Osteocyte (in vitro differentiated cells): Measurements from ENCODE around the gene HINFP. TPM values are rescaled to one million over a fixed set of nuclear protein-coding genes. Genes with fewer than 3 reads are reported as not detected.

Experiments
- DNase-seq: peaks from one replicate; pipeline ENCODE4 v3.0.0; 2021; ENCODE audit warnings: mixed read lengths; ENCODE audit not compliant: unreplicated experiment; ENCODE audit errors: extremely low spot score
- H3K27ac Mint-ChIP-seq: one replicate; pipeline ENCODE4 v1.8.0; 2021; ENCODE audit warnings: mild to moderate bottlenecking, mixed read lengths; ENCODE audit not compliant: unreplicated experiment
- H3K27me3 Mint-ChIP-seq: one replicate; pipeline ENCODE4 v1.8.0; 2021; ENCODE audit warnings: mixed read lengths; ENCODE audit not compliant: unreplicated experiment
- H3K36me3 Mint-ChIP-seq: one replicate; pipeline ENCODE4 v1.8.0; 2021; ENCODE audit warnings: mixed read lengths; ENCODE audit not compliant: unreplicated experiment
- H3K4me1 Mint-ChIP-seq: one replicate; pipeline ENCODE4 v1.8.0; 2021; ENCODE audit warnings: mixed read lengths; ENCODE audit not compliant: unreplicated experiment
- H3K4me3 Mint-ChIP-seq: one replicate; pipeline ENCODE4 v1.8.0; 2021; ENCODE audit warnings: mild to moderate bottlenecking, moderate library complexity, mixed read lengths; ENCODE audit not compliant: unreplicated experiment
- H3K9me3 Mint-ChIP-seq: one replicate; pipeline ENCODE4 v1.8.0; 2021; ENCODE audit warnings: mixed read lengths; ENCODE audit not compliant: unreplicated experiment
- total RNA-seq: library from RNA; stranded (reverse); gene quantifications from 2 replicates; pipeline ENCODE4 v1.2.1, GENCODE V29; 2021
- TF ChIP-seq, protein P1 (sequence below): fragments of 200-600 bp; sonication (generic); IDR thresholded peaks from 2 replicates; pipeline ENCODE4 v1.5.0; 2021; ENCODE audit warnings: antibody characterized with exemption, mild to moderate bottlenecking, moderate library complexity

The HINFP gene
- total RNA-seq, 1 donor from 2014 or later = 26.1 TPM

DNA sequence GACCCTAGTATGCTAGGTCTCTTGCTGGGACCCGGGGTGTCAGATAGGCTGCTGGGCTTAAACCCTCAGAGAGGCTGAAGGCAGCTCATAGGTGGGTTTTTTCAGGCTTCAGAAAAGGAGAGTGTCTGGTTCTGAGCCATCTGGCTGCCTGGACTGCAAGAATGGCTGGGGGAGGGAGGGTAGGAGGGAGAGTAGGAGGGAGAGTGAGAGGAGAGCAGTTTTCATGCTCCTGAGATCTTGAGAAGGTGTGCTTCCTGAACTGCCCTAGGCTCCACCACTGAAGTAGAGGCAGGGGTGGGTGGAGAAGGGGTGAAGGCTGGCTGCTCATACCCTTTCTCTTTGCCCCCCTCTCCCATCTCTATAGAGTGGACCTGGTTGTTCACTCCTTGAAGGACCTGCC, 32.1 kb upstream of the HINFP start:
- no peak for DNase-seq
- Mint-ChIP-seq H3K27me3 (no peaks in the 10 kb centered on the region), H3K36me3 (no peaks in the 10 kb centered on the region), H3K4me1 (peaks cover 38% of the 10 kb centered on the region), H3K9me3 (no peaks in the 10 kb centered on the region), H3K27ac (no peak overlapping the region), H3K4me3 (no peak overlapping the region)
- TF ChIP-seq, protein P1, sequence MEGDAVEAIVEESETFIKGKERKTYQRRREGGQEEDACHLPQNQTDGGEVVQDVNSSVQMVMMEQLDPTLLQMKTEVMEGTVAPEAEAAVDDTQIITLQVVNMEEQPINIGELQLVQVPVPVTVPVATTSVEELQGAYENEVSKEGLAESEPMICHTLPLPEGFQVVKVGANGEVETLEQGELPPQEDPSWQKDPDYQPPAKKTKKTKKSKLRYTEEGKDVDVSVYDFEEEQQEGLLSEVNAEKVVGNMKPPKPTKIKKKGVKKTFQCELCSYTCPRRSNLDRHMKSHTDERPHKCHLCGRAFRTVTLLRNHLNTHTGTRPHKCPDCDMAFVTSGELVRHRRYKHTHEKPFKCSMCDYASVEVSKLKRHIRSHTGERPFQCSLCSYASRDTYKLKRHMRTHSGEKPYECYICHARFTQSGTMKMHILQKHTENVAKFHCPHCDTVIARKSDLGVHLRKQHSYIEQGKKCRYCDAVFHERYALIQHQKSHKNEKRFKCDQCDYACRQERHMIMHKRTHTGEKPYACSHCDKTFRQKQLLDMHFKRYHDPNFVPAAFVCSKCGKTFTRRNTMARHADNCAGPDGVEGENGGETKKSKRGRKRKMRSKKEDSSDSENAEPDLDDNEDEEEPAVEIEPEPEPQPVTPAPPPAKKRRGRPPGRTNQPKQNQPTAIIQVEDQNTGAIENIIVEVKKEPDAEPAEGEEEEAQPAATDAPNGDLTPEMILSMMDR = no peak

DNA sequence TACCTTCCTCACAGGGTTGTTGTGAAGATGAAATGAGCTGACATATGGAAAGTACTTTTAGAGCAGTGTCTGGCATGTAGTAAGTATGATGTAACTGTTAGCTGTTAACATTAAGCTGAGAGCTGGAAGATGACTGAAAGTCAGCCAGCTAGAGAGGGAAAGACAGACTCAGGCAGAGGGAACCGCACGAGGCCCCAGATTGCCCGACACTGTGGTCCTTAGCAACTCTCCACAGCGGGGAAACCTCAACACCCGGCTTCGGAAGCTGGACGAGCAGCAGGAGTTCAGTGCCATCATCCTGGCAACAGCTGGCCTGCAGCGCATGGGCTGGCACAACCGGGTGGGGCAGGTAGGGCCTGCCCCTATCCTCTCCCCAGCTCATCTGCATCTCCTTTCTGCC, 30.2 kb upstream of the HINFP start:
- H3K27me3 Mint-ChIP-seq = no peaks in the 10 kb centered on the region
- TF ChIP-seq, protein P1 = no peak
- no peak overlapping the region for H3K4me3 Mint-ChIP-seq
- H3K27ac Mint-ChIP-seq = no peak overlapping the region
- DNase-seq = no peak
- no peaks in the 10 kb centered on the region for H3K36me3 Mint-ChIP-seq
- H3K4me1 Mint-ChIP-seq = peaks cover 32% of the 10 kb centered on the region
- H3K9me3 Mint-ChIP-seq = no peaks in the 10 kb centered on the region

DNA sequence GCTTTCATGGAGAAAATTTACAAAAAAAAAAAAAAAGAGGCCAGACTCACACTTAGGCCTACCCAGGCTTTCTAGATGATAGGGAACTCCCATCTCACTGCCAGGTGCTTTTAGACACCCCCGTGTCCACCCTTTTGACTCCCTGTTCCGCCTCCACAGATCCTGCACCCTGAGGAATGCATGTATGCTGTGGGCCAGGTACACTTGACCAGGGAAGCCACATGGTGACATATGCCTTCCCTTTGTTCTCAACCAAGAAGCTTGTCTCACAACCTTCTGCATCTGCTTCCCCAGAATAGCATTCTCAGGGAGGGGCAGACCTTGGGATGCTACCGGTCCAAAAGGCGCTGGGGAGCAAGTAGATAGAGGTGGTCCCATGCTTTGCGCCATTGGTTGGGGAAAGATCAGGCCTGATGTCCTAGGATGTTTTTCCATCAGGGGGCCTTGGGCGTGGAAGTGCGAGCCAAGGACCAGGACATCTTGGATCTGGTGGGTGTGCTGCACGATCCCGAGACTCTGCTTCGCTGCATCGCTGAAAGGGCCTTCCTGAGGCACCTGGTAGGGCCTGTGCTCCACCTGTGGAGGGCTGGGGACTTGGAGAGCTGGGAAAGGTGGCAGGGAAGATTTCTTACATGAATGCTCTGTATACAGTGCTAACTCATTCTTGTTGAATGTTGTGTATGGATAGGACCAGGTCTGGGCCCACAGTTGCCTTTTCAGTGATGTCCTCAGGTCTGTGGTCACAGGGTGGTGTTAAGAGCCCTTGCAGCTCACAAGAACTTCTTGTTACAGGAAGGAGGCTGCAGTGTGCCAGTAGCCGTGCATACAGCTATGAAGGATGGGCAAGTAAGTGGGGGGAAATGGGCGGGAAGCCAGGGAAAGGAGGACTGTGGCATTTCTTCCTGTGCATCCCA, 29.2 kb upstream of the HINFP start:
- Mint-ChIP-seq H3K9me3 (no peaks in the 10 kb centered on the region), H3K27me3 (no peaks in the 10 kb centered on the region), H3K4me1 (peaks cover 30% of the 10 kb centered on the region), H3K4me3 (peak overlapping the region; percentile 22), H3K36me3 (peaks cover 8% of the 10 kb centered on the region), H3K27ac (peak overlapping the region; percentile 10)
- no peak for DNase-seq
- TF ChIP-seq, protein P1 = no peak

DNA sequence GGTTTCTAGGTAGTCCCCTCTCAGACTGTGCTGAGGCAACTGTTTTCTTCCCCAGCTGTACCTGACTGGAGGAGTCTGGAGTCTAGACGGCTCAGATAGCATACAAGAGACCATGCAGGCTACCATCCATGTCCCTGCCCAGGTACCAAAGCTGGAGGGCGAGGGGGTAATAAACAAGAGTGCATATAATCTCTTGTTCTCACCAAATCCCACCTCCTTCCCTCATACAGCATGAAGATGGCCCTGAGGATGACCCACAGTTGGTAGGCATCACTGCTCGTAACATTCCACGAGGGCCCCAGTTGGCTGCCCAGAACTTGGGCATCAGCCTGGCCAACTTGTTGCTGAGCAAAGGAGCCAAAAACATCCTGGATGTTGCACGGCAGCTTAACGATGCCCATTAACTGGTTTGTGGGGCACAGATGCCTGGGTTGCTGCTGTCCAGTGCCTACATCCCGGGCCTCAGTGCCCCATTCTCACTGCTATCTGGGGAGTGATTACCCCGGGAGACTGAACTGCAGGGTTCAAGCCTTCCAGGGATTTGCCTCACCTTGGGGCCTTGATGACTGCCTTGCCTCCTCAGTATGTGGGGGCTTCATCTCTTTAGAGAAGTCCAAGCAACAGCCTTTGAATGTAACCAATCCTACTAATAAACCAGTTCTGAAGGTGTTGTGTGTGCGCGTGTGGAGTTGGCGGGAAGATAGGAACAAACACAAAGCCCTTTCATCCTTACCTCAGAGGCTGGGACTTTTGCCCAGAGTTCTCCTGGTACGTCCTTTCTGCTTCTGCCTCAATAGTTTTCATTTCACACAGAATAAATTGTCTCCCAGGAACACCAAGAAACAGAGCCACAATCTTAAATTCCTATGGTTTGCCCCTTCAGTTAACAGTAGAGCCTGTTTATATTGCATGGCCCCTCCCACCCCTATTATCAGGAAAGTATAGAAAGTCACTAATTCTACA, 28.2 kb upstream of the HINFP start:
- H3K36me3 Mint-ChIP-seq = peaks cover 15% of the 10 kb centered on the region
- no peak for DNase-seq
- TF ChIP-seq, protein P1 = no peak
- peaks cover 30% of the 10 kb centered on the region for H3K4me1 Mint-ChIP-seq
- no peaks in the 10 kb centered on the region for H3K9me3 Mint-ChIP-seq
- H3K4me3 Mint-ChIP-seq = peak overlapping the region; percentile 83
- peak overlapping the region; percentile 88 for H3K27ac Mint-ChIP-seq
- no peaks in the 10 kb centered on the region for H3K27me3 Mint-ChIP-seq
